ENCODE measurements around the gene RTTN. TPM values are rescaled to one million over a fixed set of nuclear protein-coding genes. Genes with fewer than 3 reads are reported as not detected.

RTTN gene
- total RNA-seq, 2 donors from 2014 or later = 22.3 to 35.4 TPM

- H3K9me3 ChIP-seq (ENCODE audit: control insufficient read depth, low read length) = no peaks in the 10 kb centered on the region
- H3K27ac ChIP-seq (ENCODE audit: low read depth, low read length) = no peak overlapping the region
- Mint-ChIP-seq H3K27ac (no peak overlapping the region), H3K27me3 (ENCODE audit: insufficient read depth) (no peaks in the 10 kb centered on the region), H3K36me3 (ENCODE audit: low read depth) (no peaks in the 10 kb centered on the region), H3K4me3 (no peak overlapping the region), H3K9me3 (no peaks in the 10 kb centered on the region), H3K4me1 (peaks cover 14% of the 10 kb centered on the region)
- no peak overlapping the region for H3K9ac ChIP-seq (ENCODE audit: extremely low read depth, low read length, poor library complexity, severe bottlenecking)
- DNase-seq = peak; percentile 67
- H3K4me1 ChIP-seq (ENCODE audit: control insufficient read depth, insufficient read depth, low read length) = no peaks in the 10 kb centered on the region
- no peaks in the 10 kb centered on the region for H3K27me3 ChIP-seq (ENCODE audit: control insufficient read depth, insufficient read depth, low read length, poor library complexity, severe bottlenecking)
- H3K4me3 ChIP-seq (ENCODE audit: low read length) = no peak overlapping the region
- WGBS, 2 experiments (ENCODE audit: insufficient coverage in 1 of 2, insufficient read length in 1 of 2) = 70 to 87% methylated on average over 2 to 4 of the region's 4 CpGs
- peak; percentile 55 for TF ChIP-seq CTCF (conservative IDR thresholded peaks at IDR 0.05)
- no peaks in the 10 kb centered on the region for H3K36me3 ChIP-seq (ENCODE audit: control insufficient read depth, insufficient read depth, low read length)
Measured at GRCh38 chr18:69985239-69985638, 220.2 kb downstream of the RTTN start.

- H3K9me3 Mint-ChIP-seq = peaks cover 1% of the 10 kb centered on the region
- WGBS, 2 experiments (ENCODE audit: insufficient coverage in 1 of 2, insufficient read length in 1 of 2) = 89 to 91% methylated on average over 2 to 4 of the region's 4 CpGs
- Histone ChIP-seq H3K4me3 (ENCODE audit: low read length) (no peak overlapping the region), H3K9me3 (ENCODE audit: control insufficient read depth, low read length) (no peaks in the 10 kb centered on the region), H3K9ac (ENCODE audit: extremely low read depth, low read length, poor library complexity, severe bottlenecking) (no peak overlapping the region), H3K36me3 (ENCODE audit: control insufficient read depth, insufficient read depth, low read length) (no peaks in the 10 kb centered on the region), H3K27ac (ENCODE audit: low read depth, low read length) (no peak overlapping the region), H3K27me3 (ENCODE audit: control insufficient read depth, insufficient read depth, low read length, poor library complexity, severe bottlenecking) (no peaks in the 10 kb centered on the region), H3K4me1 (ENCODE audit: control insufficient read depth, insufficient read depth, low read length) (peaks cover 3% of the 10 kb centered on the region)
- no peak for DNase-seq
- no peak overlapping the region for H3K27ac Mint-ChIP-seq
- no peak overlapping the region for H3K4me3 Mint-ChIP-seq
- TF ChIP-seq CTCF (conservative IDR thresholded peaks at IDR 0.05) = no peak
- H3K36me3 Mint-ChIP-seq (ENCODE audit: low read depth) = no peaks in the 10 kb centered on the region
- H3K27me3 Mint-ChIP-seq (ENCODE audit: insufficient read depth) = no peaks in the 10 kb centered on the region
- H3K4me1 Mint-ChIP-seq = peaks cover 20% of the 10 kb centered on the region
Measured at GRCh38 chr18:69982417-69982816, 223.1 kb downstream of the RTTN start.

GRCh38 chr18:69981948-69982347 is 223.5 kb downstream of the RTTN start:
- no peak for TF ChIP-seq CTCF (conservative IDR thresholded peaks at IDR 0.05)
- Mint-ChIP-seq H3K4me1 (peaks cover 20% of the 10 kb centered on the region), H3K9me3 (peaks cover 6% of the 10 kb centered on the region), H3K36me3 (ENCODE audit: low read depth) (no peaks in the 10 kb centered on the region), H3K27me3 (ENCODE audit: insufficient read depth) (no peaks in the 10 kb centered on the region), H3K27ac (no peak overlapping the region), H3K4me3 (no peak overlapping the region)
- no peak for DNase-seq
- H3K27ac ChIP-seq (ENCODE audit: low read depth, low read length) = no peak overlapping the region
- no peaks in the 10 kb centered on the region for H3K9me3 ChIP-seq (ENCODE audit: control insufficient read depth, low read length)
- no peak overlapping the region for H3K4me3 ChIP-seq (ENCODE audit: low read length)
- H3K36me3 ChIP-seq (ENCODE audit: control insufficient read depth, insufficient read depth, low read length) = no peaks in the 10 kb centered on the region
- H3K27me3 ChIP-seq (ENCODE audit: control insufficient read depth, insufficient read depth, low read length, poor library complexity, severe bottlenecking) = no peaks in the 10 kb centered on the region
- H3K4me1 ChIP-seq (ENCODE audit: control insufficient read depth, insufficient read depth, low read length) = peaks cover 3% of the 10 kb centered on the region
- H3K9ac ChIP-seq (ENCODE audit: extremely low read depth, low read length, poor library complexity, severe bottlenecking) = no peak overlapping the region
- 100% methylated on average over 1 of the region's 2 CpGs; no CpG with 5 or more reads in 1 of the 2 experiments for WGBS, 2 experiments (ENCODE audit: insufficient coverage in 1 of 2, insufficient read length in 1 of 2)
